Activated T-helper 1 cell treated with anti-CD3 and anti-CD28 coated beads, Interleukin-2, amount 50 U/mL, for 16 hours (primary cell): ENCODE results near the gene DDX27.
"Not testable (repeated sequence)": the region's sequence is repeated elsewhere in the genome, so short reads cannot be mapped to it uniquely, and the experiment has no call there.

Experiments used
- DNase-seq, 2 donors: peaks; one replicate each; pipeline ENCODE4 v3.0.0-alpha.2; 2020; ENCODE audit warnings: low read depth in 1 of 2, low spot score in 1 of 2

DDX27 gene

GRCh38 chr20:49219091-49219923 lies at the start of gene DDX27:
DDX27 (plus strand) TSS chr20:49219416; CDS start chr20:49219449, 33 bp downstream.
- peak; percentile 90 to 94 for DNase-seq

- DNase-seq = no peak
Observed at GRCh38 chr20:49169547-49169946, 49.7 kb upstream of the DDX27 start.

GRCh38 chr20:49170714-49171113 lies 48.5 kb upstream of the DDX27 start:
- DNase-seq = no peak

GRCh38 chr20:49171909-49172308 lies 47.3 kb upstream of the DDX27 start:
- no peak for DNase-seq

GRCh38 chr20:49172413-49172812 lies 46.8 kb upstream of the DDX27 start:
- DNase-seq = no peak

- no peak for DNase-seq
Observed at GRCh38 chr20:49174183-49174582, 45.0 kb upstream of the DDX27 start.

- DNase-seq = no peak
Observed at GRCh38 chr20:49179368-49180277, 39.6 kb upstream of the DDX27 start.

GRCh38 chr20:49181265-49181877 lies 37.8 kb upstream of the DDX27 start:
- no peak for DNase-seq

GRCh38 chr20:49183444-49183843 lies 35.8 kb upstream of the DDX27 start:
- no peak for DNase-seq

- not testable (repeated sequence) for DNase-seq
Observed at GRCh38 chr20:49184084-49184501, 35.1 kb upstream of the DDX27 start.

GRCh38 chr20:49184691-49185070 lies 34.5 kb upstream of the DDX27 start:
- DNase-seq = no peak

GRCh38 chr20:49185071-49185761 lies 34.0 kb upstream of the DDX27 start:
- DNase-seq = no peak

- DNase-seq = peak; percentile 9 to 44
Observed at GRCh38 chr20:49186535-49187329, 32.5 kb upstream of the DDX27 start.

- peak in 1 of 2 donors; percentile 5 for DNase-seq
Observed at GRCh38 chr20:49187330-49187850, 31.8 kb upstream of the DDX27 start.

- DNase-seq = peak; percentile 80 to 91
Observed at GRCh38 chr20:49187851-49188641, 31.2 kb upstream of the DDX27 start, which contains the start of gene STAU1. STAU1 (minus strand) TSS chr20:49188334; CDS start chr20:49166201, 22,133 bp downstream.

- DNase-seq = not testable (repeated sequence)
Observed at GRCh38 chr20:49192944-49193518, 26.2 kb upstream of the DDX27 start.

GRCh38 chr20:49199729-49200293 lies 19.4 kb upstream of the DDX27 start:
- DNase-seq = no peak

- no peak for DNase-seq
Observed at GRCh38 chr20:49203011-49203410, 16.2 kb upstream of the DDX27 start.
